GM13977 (cell line): ENCODE measurements around the gene ACTL8.

Experiments used
- DNase-seq: peaks from one replicate; pipeline ENCODE4 v3.0.0; 2012; ENCODE audit warnings: low spot score
- in situ Hi-C: fragments of 300-500 bp; cut with MboI; formaldehyde crosslinking; loops from one replicate; pipeline ENCODE4 v1.12.0; 2022; ENCODE audit warnings: low sequenced_read_pairs, low pct_unique_long_range_greater_than_20kb, mixed read lengths, inconsistent platforms; ENCODE audit not compliant: unreplicated experiment
- TF ChIP-seq, protein P1 (sequence below): IDR thresholded peaks from 2 replicates; pipeline ENCODE4 v1.5.1; 2012; ENCODE audit warnings: mild to moderate bottlenecking, control low read depth; ENCODE audit not compliant: insufficient read depth; ENCODE audit errors: extremely low read depth, missing control alignments

ACTL8 gene

GRCh38 chr1:17829579-17829978, 74.4 kb downstream of the ACTL8 start:
- DNase-seq, result no peak
- in situ Hi-C loops, result no loop called here
- TF ChIP-seq, protein P1, sequence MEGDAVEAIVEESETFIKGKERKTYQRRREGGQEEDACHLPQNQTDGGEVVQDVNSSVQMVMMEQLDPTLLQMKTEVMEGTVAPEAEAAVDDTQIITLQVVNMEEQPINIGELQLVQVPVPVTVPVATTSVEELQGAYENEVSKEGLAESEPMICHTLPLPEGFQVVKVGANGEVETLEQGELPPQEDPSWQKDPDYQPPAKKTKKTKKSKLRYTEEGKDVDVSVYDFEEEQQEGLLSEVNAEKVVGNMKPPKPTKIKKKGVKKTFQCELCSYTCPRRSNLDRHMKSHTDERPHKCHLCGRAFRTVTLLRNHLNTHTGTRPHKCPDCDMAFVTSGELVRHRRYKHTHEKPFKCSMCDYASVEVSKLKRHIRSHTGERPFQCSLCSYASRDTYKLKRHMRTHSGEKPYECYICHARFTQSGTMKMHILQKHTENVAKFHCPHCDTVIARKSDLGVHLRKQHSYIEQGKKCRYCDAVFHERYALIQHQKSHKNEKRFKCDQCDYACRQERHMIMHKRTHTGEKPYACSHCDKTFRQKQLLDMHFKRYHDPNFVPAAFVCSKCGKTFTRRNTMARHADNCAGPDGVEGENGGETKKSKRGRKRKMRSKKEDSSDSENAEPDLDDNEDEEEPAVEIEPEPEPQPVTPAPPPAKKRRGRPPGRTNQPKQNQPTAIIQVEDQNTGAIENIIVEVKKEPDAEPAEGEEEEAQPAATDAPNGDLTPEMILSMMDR, result no peak

GRCh38 chr1:17831597-17831996, 76.5 kb downstream of the ACTL8 start:
- TF ChIP-seq, protein P1, result no peak
- DNase-seq, result no peak
- in situ Hi-C loops, result no loop called here

DNA sequence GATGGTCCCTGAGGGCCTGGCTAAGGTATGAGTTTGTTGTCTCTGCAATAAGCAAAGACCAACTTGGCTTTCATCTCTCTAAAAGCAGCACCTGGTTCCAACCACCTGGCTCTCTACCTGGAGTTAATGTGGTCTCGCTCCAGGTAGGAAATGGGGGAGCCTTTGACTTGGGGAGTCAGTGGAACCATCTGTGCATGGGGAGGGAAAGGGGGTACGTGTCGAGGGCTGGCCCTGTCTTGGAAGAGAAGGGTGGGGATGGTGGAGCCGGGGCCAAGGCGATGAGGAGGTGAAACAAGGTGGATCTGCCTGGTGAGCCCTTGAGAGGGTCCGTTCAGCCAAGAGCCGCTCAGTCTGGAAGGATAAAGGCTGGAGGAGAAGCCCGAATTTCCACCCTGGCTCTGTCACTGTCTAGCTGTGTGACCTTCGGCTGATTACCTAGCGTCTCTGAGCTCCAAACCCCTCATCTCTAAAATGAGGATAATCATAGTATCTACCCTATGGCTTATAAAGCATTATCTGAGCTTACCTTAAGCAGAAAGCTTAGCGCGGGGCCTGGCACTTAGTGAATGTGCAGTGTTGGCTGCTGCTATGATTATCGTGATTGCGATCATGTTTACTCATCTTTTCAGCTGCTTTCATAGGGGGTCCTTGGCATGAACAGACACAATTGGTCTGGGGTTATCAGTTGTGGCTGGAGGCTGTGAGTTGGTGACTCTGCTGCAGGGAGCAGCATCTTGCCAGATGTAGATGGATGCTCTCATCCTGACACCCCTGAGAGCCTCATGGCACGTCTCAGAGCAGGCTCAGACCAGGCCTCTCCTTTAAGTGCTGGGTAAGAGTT, 78.7 kb downstream of the ACTL8 start:
- in situ Hi-C loops, result no loop called here
- no peak for DNase-seq

DNA sequence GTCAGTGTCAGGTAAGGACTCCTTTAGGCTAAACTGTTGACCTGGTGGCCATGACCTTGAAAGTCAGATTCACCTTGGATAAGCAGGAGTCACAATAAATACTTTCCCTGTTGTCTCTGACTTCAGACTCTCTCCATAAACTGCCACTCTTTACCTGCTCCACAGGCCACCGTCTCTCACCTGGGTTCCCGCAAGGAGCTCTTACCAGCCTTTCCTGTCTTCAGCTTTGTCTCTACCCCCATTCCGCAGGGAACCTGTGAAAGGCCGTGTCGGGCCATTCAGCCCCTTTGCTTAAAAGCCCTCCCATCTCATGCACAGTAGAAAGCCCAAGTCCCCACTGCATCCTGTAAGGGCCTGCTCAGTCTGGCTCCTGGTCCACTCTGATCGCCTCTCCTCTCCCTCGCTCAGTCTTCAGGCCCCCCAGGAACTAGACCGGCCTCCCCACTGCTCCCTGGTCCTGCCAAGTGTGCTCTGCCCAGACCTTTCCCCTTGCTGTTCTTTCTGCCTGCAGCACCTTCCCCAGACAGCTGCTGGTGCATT, 79.5 kb downstream of the ACTL8 start:
- TF ChIP-seq, protein P1, result no peak
- no peak for DNase-seq
- in situ Hi-C loops, result no loop called here

More for the DNA sequence above, 78.7 kb downstream of the ACTL8 start:
- TF ChIP-seq, protein P1, result no peak

DNA sequence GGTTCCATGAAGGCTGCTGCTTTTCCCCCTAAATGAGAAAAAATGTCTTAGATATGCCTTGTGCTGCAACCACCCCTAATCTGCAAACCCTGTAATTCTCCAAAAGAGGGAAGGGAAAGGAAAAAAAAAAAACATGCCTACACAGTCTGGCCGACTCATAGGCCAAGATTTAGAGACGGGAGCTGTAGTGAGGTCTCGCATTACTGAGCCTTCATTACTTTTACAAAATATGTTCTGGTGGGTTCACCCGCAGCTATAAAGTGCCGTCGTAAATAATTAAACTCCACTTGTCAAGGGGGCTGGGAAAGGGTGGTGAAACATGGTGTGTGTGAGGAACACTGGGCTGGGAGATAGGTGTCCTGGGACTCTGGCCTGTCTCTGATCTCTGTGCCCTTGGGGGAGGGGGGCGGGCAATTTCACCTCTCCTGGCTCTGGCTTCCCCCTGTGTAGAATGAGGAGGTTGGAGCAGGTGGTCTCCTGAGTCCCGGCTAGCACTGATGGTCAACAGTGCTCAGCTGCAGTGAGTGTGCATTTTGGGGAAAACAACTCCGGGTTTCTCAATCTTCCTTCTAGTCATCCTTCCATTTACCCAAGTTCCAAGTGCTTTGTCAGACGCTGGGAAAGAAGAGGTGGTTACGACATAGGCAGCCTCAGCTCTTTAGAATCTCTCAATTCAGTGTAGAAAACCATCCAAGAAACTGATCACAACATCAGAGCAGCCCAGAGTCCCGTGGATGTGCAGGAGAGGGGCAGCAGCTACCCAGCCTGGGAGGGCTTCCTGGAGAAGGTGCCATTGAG, 82.3 kb downstream of the ACTL8 start:
- in situ Hi-C loops, result no loop called here
- TF ChIP-seq, protein P1, result no peak
- no peak for DNase-seq

- in situ Hi-C loops, result no loop called here
- DNase-seq, result no peak
- TF ChIP-seq, protein P1, result no peak
These were observed 84.6 kb downstream of the ACTL8 start for GRCh38 chr1:17839641-17840196.
